ENCODE data around the gene UBAC1. TPM values are rescaled to one million over a fixed set of nuclear protein-coding genes. Genes with fewer than 3 reads are reported as not detected.

UBAC1 gene
- total RNA-seq, 3 donors from 2014 or later, result 30.4 to 33.4 (median 31.4) TPM

DNA sequence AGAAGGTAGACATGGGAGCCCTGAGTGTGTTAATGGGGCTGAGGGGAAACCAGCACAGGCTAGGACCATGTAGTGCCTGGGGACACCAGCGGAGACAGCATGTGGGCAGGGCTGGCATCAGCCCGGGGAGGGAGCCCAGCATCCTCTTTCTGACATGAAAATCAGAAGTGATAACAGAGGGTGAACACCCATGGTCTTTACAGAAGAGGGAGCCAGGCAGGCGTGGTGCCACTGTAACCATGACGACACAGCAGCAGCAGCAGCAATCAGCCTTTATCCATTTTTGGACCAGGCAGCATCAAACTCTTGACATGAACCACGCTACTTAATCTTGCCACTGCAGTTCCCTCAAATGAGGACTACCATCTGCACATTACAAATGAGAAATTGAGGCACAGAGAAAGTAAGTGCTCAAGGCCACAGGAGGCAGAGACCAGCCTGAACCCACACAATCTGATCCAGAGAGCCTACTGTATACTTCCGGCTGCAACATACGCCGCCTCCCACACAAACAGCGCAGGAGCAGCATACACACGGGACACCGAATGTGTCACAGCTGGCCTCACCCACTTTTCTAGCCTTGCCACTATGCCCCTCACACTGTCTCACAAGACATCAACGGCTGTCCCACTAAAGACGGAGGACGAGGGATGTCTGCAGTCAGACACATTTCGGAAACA lies 77.6 kb downstream of the UBAC1 start:
- Mint-ChIP-seq H3K36me3 (ENCODE audit: insufficient read depth) (peaks cover 5% of the 10 kb centered on the region), H3K9me3 (no peaks in the 10 kb centered on the region), H3K27me3 (ENCODE audit: low read depth) (no peaks in the 10 kb centered on the region), H3K4me1 (ENCODE audit: low read depth) (peaks cover 63% of the 10 kb centered on the region), H3K4me3 (no peak overlapping the region)
- DNase-seq (no peak), ATAC-seq (no peak)

Other genes starting within 250 kb of the UBAC1 start
- 10 to 100 TPM; 26.7 to 37.4 (median 29.2) TPM for gene CAMSAP1, start 53.8 kb downstream of the UBAC1 start, total RNA-seq
- 1 to 10 TPM; 5.9 to 6.2 (median 6.0) TPM for gene NACC2, start 133.9 kb upstream of the UBAC1 start, total RNA-seq
- 10 to 100 TPM; 46.3 to 47.4 (median 46.5) TPM for gene TMEM250, start 157.5 kb upstream of the UBAC1 start, total RNA-seq
- under 1 TPM in 2 of 3 donors, not detected in 1; 0.08 to 0.11 TPM for gene LHX3, start 243.8 kb upstream of the UBAC1 start, total RNA-seq